HG03135 (cell line): ENCODE results near the gene PA2G4.
"Not testable (repeated sequence)": the region's sequence is repeated elsewhere in the genome, so short reads cannot be mapped to it uniquely, and the experiment has no call there.

Source experiments
- ATAC-seq: cut with Tn5 transposase; IDR thresholded peaks from one replicate; pipeline ENCODE4 v1.9.1; 2021; ENCODE audit warnings: mild to moderate bottlenecking, moderate library complexity; ENCODE audit not compliant: unreplicated experiment

PA2G4 gene

GRCh38 chr12:56099787-56100186 is 4.6 kb upstream of the PA2G4 start:
- ATAC-seq = no peak

GRCh38 chr12:56101045-56101444 is 3.3 kb upstream of the PA2G4 start:
- ATAC-seq = no peak

- no peak for ATAC-seq
These were observed 1.7 kb upstream of the PA2G4 start for GRCh38 chr12:56102683-56103065.

- no peak for ATAC-seq
These were observed 1.2 kb upstream of the PA2G4 start for GRCh38 chr12:56103066-56103711.

- ATAC-seq = no peak
These were observed 593 bp upstream of the PA2G4 start for GRCh38 chr12:56103823-56104108.

GRCh38 chr12:56104815-56105608 is 653 bp downstream of the PA2G4 start:
- ATAC-seq = peak; percentile 6

GRCh38 chr12:56105609-56105902 is 1.2 kb downstream of the PA2G4 start:
- ATAC-seq = no peak

- ATAC-seq = no peak
These were observed 2.9 kb downstream of the PA2G4 start for GRCh38 chr12:56107242-56107641.

- ATAC-seq = no peak
These were observed 6.2 kb downstream of the PA2G4 start for GRCh38 chr12:56110571-56110970.

GRCh38 chr12:56114084-56114483 is 9.7 kb downstream of the PA2G4 start:
- no peak for ATAC-seq

- no peak for ATAC-seq
These were observed 11.0 kb downstream of the PA2G4 start for GRCh38 chr12:56115329-56115728.

GRCh38 chr12:56116267-56117081 is 12.1 kb downstream of the PA2G4 start, which contains the start of gene RPL41:
TSS of gene RPL41 (plus strand) at chr12:56116633.
- ATAC-seq = peak; percentile 36

GRCh38 chr12:56117082-56117706 is 12.8 kb downstream of the PA2G4 start:
- ATAC-seq = not testable (repeated sequence)

GRCh38 chr12:56117778-56118687 is 13.7 kb downstream of the PA2G4 start, which contains the start of gene ZC3H10:
TSS of gene ZC3H10 (plus strand) at chr12:56118266. CDS start at chr12:56120563, 2,297 bp downstream.
- peak; percentile 83 for ATAC-seq

- ATAC-seq = peak; percentile 0
These were observed 14.5 kb downstream of the PA2G4 start for GRCh38 chr12:56118688-56119357.

- no peak for ATAC-seq
These were observed 15.0 kb downstream of the PA2G4 start for GRCh38 chr12:56119361-56119796.

- ATAC-seq = no peak
These were observed 15.9 kb downstream of the PA2G4 start for GRCh38 chr12:56120158-56120846.

GRCh38 chr12:56121204-56121870 is 17.0 kb downstream of the PA2G4 start:
- no peak for ATAC-seq

GRCh38 chr12:56122637-56123036 is 18.3 kb downstream of the PA2G4 start:
- no peak for ATAC-seq
